Measurements from ENCODE around the gene ADCYAP1R1. TPM values are rescaled to one million over a fixed set of nuclear protein-coding genes. Genes with fewer than 3 reads are reported as not detected.
"Not testable (repeated sequence)": the region's sequence is repeated elsewhere in the genome, so short reads cannot be mapped to it uniquely, and the experiment has no call there.

The ADCYAP1R1 gene
- total RNA-seq, 2 donors from 2014 or later: 1.4 to 2.5 TPM

- Histone ChIP-seq H3K4me3 (no peak overlapping the region), H3K27ac (no peak overlapping the region), H3K9me3 (no peaks in the 10 kb centered on the region), H3K4me1 (ENCODE audit: control insufficient read depth in 1 of 2, low read depth in 2 of 2) (no peaks in the 10 kb centered on the region), H3K27me3 (replicated peaks; ENCODE audit: insufficient read depth) (no peaks in the 10 kb centered on the region), H3K36me3 (no peaks in the 10 kb centered on the region)
- TF ChIP-seq CTCF (IDR thresholded peaks at IDR 0.05): no peak
- ATAC-seq (ENCODE audit: insufficient number of reproducible peaks, low FRiP score, low read depth): no peak
- DNase-seq (ENCODE audit: low spot score): no peak
These were observed 99.7 kb downstream of the ADCYAP1R1 start for GRCh38 chr7:31151849-31152248.

DNA sequence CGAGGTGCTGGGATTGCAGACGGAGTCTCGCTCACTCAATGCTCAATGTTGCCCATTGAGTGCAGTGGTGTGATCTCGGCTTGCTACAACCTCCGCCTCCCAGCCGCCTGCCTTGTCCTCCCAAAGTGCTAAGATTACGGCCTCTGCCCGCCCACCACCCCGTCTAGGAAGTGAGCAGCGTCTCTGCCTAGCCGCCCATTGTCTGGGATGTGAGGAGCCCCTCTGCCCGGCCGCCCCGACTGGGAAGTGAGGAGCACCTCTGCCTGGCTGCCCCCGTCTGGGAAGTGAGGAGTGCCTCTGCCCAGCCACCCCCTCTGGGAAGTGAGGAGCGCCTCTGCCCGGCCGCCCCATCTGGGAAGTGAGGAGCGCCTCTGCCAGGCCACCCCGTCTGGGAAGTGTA, 101.2 kb downstream of the ADCYAP1R1 start:
- not testable (repeated sequence) for DNase-seq (ENCODE audit: low spot score); ATAC-seq (ENCODE audit: insufficient number of reproducible peaks, low FRiP score, low read depth); H3K36me3 ChIP-seq; H3K4me1 ChIP-seq (ENCODE audit: control insufficient read depth in 1 of 2, low read depth in 2 of 2); H3K27me3 ChIP-seq (replicated peaks; ENCODE audit: insufficient read depth); H3K9me3 ChIP-seq; H3K27ac ChIP-seq; H3K4me3 ChIP-seq

DNA sequence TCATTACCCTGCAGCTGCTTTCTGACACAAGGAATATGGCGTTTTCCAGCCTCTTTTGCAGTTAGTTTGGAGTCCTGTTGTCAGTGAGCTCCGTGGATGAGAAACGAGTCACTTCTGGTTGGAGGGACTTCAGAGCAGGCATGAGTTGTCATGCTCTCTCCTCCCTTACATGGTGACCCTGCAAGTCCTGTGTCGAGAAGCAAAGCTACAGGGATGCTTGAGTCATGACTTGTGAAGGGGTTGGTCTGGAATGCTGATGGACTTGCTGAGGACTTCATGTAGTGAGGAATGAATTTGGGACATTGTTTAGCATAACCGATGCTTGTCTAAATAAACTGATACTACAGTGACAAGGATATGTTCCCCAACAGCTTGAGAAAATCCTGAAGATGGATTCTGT, 108.8 kb downstream of the ADCYAP1R1 start:
- ATAC-seq (ENCODE audit: insufficient number of reproducible peaks, low FRiP score, low read depth) (no peak), DNase-seq (ENCODE audit: low spot score) (no peak)
- no peaks in the 10 kb centered on the region for H3K9me3 ChIP-seq
- H3K4me3 ChIP-seq: no peak overlapping the region
- H3K27me3 ChIP-seq (replicated peaks; ENCODE audit: insufficient read depth): no peaks in the 10 kb centered on the region
- no peaks in the 10 kb centered on the region for H3K4me1 ChIP-seq (ENCODE audit: control insufficient read depth in 1 of 2, low read depth in 2 of 2)
- no peak for TF ChIP-seq CTCF (IDR thresholded peaks at IDR 0.05)
- H3K27ac ChIP-seq: no peak overlapping the region
- H3K36me3 ChIP-seq: no peaks in the 10 kb centered on the region

Other genes starting within 250 kb of the ADCYAP1R1 start
- 1,000 to 10,000 TPM; 1,262 to 1,768 TPM for gene AQP1, start 140.5 kb upstream of the ADCYAP1R1 start, total RNA-seq
- not detected for gene GHRHR, start 88.4 kb upstream of the ADCYAP1R1 start, total RNA-seq

All from thoracic aorta (tissue), 2 donors.